Activated CD8-positive, alpha-beta memory T cell treated with anti-CD3 and anti-CD28 coated beads, Interleukin-2, amount 50 U/mL, for 4 hours (primary cell): Measurements from ENCODE around the gene LRP8.

Source experiments
- DNase-seq: peaks from one replicate; pipeline ENCODE4 v3.0.0-alpha.2; 2020

Gene LRP8

DNA sequence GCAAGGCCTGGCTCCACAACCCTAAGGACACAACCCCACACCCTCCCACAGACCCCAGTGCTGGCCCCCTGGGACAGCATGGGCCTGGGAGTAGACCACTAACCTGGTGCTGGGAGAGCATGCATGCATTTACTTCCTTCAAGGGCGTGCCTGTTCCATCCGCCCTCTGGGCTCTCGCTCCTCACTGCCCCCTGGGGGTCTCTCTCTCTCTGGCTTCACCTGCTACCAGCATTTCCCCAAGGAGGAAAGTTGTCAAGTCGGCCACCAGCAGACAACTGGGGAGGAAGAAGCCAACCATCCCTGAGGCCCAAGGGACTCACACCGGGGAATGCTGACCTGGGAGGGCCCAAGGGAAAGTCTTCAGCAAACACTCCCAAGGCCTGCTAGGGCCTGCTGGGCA lies 6.5 kb downstream of the LRP8 start:
- no peak for DNase-seq

DNA sequence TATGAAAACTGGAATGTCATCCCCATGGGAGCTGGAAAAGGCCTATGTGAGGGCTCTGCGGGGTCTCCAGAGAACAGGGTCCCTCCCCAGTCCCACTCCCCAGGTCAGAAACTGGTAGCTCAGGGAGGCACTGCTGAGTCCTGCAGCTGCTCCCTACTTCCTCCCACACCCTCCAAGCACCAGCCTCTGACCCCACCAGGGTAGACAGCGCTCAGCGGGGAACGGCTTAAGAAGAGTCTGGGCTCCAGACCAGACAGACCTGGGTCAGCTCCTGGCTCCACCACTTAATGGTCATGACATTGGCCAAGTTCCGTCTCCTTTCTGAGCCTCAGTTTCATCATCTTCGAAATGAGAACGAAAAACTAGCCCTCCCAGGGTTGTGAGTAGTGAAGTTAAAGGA lies 7.2 kb downstream of the LRP8 start:
- DNase-seq, result no peak

DNA sequence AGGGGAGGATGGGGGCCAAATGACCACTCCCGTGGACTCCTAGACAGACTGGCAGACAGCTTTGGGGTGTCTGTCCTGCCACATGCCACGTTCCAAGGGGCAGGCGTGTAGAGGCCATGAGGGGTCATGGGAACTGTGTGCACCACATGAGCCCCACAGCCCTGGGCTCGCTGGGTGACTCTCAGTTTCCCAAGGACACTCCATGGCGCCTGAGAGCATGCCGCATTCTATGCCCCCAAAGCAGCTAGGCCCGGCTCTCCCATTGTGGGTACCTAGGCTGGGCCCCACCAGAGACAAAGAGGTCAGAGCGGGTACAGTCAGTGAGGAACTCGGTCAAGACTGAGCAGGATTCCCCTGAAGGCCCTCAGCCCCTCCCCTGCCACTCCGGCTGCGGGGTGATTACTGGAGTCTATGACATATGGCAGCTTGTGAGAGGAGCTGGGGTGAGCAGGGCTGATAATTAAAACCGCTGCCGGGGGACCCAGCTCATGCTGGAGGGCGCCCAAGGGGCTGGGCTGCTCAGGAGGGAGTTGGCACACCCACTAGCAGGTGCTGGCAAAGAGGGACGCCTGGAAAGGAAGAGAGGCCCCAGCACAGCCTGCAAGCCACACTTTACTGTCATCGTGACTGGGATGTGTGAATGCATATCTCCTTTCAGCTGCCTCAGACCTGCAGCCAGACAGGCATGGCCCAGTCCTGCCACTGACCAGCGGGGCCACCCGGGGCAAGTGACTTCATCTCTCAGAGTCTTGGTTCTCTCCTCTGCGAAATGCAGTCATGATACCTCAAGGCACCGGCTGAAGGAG lies 8.4 kb downstream of the LRP8 start:
- DNase-seq, result no peak

DNA sequence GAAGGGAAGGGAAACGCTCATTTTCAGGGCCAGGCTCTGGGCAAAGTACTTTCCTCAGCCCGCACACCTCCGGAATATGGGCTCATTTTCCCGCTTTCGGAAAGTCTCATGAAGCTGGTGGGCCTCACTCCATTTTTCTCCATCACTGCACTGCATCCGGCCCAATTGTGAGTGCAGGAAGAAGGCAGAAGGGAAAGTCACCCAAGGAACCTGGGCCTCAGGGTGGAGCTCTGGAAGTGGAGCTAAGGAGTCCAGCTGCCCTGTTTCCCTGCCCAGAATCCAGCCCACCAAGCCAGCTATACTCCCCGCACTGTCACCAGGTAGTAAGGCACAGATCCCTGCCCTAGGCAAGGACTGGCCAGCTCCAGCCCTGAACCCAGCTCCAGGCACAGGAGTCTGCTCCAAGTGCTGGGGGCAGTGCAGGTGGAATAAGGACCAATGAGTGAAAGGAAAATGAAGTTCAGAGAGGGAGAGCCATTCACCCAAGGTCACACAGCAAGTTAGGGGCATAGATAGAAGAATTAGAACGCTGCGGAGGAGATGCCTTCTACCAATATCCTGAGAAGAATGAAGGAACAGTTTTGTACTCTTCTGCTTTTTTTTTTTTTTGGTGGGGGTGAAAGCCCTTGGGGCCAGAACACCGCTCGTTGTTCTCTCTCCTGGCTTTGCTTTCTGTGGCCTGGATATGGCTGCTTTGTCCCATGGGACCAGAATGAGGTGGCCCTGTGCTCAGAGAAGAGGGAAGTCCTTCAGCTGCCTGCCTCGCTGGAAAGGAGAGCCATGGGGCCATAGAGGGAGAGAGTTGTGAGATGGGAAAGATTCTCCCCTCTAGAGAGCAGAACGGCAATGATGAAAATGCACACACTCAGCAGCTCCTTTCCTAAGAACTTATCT lies 10.0 kb downstream of the LRP8 start:
- no peak for DNase-seq

DNA sequence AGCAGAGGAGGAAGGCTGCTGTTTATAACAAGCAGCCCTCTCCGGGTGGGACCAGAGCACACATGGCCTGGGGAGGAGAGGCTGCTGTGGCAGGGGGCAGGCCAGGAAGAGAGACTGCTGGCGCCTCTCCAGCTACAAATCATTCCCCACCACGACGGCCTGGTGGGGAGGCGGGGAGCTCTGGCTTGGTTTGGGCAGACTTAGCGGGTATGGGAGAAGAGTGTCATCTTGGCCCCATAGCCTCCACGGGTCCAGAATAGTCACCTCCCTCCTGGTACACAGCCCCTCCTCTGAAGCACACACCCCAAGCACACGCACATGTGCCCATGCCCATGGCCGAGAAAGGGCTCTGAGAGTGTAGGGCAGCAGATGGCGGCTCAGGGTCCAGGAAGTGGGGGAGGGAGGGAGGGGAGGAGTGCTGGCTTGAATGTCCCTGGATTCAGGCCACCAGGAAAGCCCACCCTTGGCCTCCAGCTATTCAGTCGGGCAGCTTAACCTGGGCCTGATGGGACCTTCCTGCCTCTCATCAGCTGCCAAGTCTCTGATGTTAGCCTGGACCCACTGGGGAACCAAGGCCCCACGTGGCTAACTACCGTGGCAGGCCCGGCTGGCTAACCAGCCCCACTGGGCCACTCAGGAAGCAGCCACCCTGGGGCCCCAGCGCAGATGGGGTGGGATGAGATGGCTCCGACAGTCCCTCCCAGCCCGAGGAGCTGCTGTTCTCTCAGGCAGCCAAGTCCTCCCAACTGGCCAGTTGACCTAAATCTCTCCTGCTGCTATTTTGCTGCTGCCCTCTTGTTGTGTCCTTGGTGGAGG lies 10.9 kb downstream of the LRP8 start:
- DNase-seq, result no peak

DNA sequence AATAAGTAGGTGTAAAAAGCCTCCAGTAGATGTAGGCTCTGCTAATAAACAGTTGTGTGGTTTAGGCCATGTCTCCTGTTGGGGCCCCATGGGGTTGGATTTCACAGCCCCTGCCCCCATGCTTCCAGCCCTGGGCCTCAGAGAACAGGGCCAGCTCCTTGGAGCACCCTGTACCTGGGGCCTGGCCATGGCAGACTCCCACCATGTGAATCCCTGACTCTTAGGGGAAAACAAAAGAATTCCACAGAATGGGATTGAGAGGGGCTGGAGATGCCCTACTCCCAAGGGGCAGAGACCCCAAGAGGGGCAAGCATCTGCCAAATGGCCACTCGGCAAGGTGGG lies 11.5 kb downstream of the LRP8 start:
- DNase-seq, result no peak

DNA sequence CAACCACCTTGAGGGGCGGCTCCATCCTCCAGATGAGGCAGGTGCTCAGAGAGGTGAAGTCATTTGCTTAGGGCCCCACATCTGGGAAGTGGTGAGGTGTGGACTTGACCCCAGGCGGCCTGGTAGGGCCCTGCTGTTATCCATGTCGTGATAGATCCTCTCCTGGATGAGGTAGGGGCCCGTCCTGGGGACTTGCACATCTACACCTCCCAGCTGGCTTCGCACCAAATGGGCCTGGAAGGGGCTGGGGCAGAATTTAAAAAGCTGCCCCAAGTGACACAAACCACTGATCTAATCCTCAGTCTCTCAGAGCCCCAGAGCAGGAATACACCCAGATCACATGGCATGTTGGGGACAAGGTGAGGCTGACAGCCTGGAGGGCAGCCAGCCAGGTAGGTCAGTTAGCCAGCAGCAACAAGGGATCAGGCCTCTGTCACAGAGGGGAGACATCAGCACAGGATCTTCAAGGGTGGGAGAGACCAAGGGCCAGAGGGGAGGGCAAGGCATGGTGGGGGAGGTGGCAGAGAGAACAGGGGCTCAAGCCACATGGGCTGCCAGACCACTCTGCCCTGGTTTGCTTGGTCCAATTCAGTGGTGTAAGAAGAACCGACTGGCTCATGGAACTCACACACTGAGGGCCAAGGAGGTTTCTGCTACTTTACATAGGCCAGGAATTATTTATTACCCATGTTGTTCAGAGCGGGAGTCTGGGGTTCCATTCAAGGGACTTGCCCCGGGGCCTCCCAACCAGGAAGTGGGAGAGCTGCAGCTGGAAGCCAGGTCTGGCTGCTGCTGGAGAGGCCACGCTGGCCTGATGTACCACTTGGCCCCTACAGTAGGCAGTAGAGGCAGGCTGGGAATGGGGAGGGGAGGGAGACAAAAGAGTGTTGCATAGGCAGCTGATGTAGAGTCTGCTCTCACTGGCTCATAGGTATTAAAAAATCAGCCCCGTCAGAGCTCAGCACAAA lies 12.1 kb downstream of the LRP8 start:
- no peak for DNase-seq

DNA sequence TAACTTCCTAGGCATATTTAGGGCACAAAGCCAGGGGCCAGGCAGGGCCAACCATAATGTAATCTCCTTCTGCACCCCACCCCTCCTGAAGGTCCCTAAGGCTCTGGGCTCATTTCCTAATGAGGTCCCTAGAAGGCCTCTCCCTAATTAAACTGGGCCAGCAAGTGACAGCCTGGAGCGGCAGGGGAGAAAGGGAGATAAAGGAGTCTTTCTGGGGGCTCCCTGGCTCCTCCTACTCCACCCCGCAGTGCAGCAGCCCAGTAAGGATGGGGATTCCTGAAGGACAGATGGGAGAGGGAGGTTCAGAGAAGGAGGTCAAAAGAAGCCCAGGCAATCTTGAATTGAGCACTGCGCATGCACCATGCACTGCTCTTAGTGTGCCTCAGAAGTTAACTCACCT lies 12.8 kb downstream of the LRP8 start:
- DNase-seq, result no peak

DNA sequence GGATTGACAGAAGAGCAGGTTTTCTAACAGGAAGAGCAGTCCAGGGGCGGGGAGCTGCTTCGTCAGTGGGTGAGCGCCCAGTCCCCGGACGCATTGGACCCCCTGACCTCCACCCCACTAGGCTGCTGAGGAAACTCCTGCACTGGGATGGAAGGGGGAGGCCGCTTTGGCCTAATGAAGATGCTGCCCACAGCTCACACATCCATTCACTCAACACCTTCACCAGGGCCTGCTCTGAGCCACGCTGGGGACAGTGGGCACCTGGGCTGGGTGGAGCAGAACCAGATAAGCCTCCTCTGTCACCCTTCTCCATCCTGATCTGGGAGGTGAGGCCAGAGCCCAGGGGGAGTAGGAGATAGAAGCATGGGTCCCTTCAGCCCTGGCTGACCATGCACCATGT lies 13.3 kb downstream of the LRP8 start:
- DNase-seq, result no peak

DNA sequence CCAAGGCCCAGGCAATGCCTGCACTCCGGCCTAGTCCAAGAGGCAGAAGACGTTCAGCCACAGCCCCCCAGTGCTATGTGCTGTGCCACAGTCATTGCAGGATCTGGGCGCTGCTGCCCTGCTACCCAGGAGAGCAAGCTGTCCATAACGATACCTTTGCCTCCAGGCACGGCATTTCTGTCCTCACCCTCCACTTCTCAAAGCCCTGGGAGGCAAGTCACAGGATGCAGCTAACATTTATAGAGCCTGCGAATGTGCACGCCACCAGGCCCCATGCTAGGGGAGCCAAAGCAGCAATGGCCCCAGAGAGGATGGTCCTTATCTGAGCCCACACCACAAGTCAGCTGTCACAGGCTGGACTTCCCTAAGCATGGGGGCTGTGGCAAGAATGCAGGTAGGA lies 13.8 kb downstream of the LRP8 start:
- DNase-seq, result no peak

DNA sequence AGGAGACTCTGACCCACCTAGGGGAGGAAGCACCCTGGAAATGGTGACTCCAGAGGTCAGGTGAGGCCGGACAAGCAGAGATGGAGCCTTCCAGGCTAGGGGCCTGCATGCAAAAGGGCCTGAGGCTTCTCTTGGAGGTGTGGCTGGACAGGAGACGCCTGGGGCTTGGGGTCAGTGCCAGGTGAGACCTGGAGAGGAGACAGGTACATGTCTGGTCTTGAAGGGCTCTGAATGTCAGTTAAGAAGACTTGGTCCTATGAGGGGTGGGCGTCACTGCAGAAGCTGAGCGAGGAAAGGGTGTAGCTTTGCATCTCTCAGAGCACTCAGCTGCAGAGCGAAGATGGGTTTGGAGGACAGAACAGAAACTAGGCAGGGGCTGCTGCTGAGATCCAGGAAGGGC lies 14.3 kb downstream of the LRP8 start:
- no peak for DNase-seq

DNA sequence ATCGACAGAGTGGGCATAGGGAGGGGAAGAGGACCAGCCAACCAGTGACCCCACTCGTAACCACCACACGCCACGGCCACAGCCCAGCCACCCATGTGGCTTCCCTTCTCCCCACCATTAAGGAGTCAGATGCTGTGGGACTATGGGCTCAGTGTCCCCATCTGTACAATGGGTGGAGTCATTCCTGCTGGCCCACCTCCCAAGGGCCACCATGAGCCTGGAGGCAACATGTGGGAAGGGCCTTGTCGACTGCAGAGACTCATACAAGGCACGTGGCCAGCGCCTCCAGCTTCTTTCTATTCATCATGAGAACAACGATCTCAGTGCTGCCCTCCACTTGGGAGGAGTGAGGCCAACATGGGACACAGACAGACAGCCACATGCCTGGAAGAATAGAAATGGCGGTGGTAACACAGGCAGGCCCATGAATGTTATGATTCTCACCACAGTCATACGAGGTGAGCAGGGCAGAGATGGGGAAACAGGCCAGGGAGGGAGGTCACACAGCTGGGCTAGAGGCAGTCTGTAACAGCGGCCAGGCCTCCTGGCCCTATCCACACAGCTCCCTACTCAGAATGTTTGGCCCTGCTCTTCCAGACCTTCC lies 16.1 kb downstream of the LRP8 start:
- DNase-seq, result no peak

DNA sequence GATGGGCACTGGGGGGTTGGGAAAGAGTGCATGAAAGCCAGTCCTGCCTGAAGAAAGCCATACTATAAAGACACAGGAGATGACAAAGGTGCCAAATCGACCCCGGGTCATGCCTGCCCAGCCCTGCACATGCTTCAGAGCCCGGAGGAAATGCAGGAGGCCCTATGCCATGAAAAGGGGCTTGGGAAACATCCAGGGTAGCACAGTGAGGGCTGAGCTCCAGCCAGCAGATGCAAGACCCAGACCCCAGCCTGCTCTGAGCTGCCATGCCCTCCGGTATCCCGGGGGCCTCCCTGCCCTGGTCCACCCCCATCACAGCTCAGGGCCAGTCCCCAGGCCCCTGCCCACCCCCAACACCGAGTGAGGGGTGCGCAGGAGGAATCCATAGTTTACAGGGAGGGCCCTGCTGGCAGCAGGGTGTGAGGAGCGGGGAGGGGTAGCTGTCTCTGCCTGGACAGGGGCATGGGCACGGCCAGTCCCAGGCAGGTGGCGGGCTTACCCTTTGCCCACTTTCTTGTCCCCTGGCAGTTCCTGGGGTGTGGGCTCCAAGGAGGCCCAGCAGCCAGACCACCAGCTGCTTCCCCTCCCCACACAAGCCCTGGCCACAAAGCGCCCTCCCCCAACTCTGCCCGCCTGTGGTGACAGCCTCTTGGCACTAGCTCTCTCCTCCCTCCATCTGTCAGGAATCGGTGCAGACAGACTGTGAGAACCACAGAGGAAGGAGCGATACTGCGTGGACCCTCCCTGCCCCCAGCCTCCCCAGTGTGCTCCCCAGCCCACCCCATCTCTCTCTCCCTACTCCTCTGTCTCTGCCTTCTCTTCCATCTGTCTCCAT lies 16.8 kb downstream of the LRP8 start:
- DNase-seq, result no peak

DNA sequence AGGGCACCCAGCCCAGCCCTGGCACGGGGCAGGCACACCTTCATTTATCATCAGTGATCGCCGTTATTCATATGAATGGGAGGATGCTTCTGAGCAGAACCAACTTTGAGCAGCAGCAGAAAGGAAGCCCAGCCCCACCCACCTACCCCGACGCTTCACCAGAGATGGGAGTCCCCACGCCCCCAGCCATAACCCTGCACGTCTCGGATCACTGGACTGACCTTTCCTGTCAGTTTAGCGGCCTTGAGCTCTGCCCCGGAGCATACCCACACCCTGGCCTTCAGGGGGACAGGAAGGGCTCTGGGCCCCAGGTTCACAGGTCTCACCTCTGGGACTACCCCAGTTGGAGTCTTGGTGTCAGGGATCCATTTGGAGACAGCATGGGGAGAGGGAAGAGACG lies 18.1 kb downstream of the LRP8 start:
- no peak for DNase-seq

DNA sequence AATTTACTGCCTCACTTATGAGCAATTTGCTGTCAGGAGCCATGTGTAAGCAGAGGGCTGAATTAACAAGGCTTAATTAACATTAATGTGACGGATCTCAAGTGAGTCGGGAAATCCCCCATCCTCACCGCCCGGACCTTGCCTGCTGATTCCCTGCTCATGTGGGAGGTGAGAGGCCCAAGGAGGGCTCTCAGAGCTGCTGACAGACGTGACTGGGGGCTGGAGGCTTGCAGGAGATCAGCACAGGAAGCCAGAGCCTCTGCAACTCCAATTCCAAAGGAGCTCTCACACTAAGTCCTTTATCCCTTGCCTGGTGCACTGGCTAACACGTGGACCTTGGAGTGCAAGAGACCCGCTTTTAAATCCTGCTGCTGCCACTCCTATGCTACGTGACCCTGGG lies 19.4 kb downstream of the LRP8 start:
- no peak for DNase-seq

DNA sequence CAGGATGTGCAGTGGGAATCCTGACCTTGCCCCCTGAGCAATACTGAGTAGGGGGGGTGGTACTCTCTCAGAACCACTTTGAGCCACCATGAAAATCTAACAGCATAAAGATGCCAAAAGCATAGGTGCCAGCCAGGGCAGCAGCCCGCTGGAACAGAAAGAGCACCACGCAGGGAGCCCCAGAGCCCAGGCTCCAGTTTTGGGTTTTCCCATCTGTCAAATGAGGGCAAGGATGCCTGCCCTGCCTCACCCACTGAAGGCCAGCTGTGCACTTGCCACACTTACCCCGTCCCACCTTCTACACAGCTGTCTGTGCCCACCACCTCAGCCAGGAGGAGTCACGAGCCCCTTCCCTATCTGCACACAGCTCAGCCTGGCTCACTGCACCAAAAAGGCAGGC lies 20.8 kb downstream of the LRP8 start:
- DNase-seq, result no peak

DNA sequence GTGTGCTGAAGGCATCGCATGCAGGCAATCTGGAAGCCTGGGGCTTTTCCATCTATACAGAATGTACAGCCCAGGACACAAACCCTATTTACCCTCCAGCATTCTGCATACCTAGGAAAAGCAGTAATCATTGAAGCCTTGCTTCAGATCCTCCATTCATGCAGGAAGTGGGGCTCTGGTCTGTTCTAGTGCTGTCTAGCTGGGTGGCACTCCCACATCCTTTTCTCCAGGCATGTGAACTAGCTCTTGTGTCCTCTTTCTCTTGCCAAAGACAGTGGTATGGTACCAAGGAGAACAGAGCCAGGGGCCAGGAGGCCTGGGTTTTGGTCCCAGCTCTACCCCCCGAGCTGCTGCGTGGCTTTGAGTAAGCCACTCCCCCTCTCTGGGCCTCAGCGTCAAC lies 21.7 kb downstream of the LRP8 start:
- no peak for DNase-seq

DNA sequence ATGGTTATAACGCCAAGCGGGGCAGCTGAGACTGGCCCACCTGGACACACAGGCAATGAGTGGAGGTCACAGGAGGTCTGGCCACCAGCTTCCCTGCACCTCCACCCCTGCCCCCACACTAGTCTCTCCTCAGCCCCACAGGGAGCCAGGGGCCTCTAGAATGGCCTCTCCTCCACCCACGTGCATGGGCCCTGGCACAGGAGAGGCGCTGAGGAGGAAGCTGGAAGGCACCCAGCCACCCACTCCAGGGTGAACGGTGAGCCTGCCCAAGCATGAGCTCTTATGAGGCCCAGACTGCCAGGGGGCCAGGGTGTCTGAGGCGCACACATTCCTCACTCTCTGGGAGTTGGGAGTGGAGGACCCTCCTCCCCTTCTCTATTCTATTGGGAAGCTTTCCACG lies 22.2 kb downstream of the LRP8 start:
- no peak for DNase-seq

DNA sequence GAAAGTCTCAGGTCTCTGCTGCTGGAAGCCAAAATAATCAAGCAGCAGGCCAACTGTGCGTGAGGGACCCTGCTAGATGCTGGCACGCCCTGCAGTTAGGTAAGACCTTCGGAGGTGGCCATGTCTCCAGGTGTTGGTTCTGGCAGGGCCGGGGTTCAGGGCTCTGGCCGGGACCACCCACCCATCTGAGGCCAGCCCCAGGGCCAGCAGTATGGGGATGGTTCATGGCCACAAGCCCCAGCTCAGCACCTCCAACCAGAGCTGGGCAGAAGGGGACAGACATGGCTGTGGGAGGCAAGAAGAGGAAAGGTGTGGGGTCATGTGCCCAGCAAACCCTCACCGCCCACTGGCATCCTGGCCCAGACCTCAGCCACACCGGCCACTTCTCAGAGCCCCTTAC lies 23.3 kb downstream of the LRP8 start:
- DNase-seq, result no peak

DNA sequence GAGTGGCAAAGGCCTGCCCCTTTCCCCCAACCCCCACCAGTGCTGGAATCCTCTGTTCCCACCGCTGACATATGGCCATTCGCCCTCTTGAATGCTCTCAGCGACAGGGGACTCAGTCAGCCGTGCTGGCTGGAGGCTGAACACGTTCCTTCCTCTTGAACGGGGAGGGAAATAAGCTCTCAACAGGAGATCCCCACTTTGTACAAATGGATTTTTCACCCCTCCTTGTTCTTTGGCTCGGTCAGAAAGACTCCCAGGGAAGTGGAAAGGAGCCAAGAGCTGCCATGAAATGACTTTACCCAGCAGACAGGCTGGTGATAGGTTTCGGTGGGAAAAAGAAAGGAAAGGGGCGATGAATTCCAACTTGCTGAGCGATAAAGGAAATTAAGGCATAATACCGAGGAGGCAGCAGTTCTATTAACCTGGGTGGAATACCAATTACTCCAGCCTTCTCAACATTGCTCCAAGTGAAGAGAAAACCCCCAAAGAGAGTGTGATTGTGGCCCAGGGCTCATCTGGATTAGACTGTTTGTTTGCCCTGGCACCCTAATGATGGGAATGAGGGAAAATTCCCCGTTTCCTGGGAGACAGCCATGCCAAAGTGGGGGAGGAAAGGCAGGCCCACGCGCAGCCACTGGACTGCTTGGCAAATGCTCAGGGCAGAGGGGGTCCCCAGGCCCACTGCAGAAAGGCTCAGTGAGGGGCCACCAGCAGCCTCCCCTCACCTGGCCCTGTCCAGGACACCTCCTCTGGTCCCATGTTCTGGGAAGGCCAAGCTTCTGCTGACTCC lies 23.9 kb downstream of the LRP8 start:
- DNase-seq, result no peak
